Fibroblast of pulmonary artery (primary cell): ENCODE measurements around the gene LRRC4C.
"Not testable (repeated sequence)": the region's sequence is repeated elsewhere in the genome, so short reads cannot be mapped to it uniquely, and the experiment has no call there.

Source experiments
- DNase-seq: peaks from one replicate; pipeline ENCODE4 v3.0.0-alpha.2; 2010; ENCODE audit warnings: low read depth
- H3K4me3 ChIP-seq: replicated peaks from 2 replicates; pipeline ENCODE4 v1.5.1; 2011; ENCODE audit warnings: low read depth, mild to moderate bottlenecking, control low read depth, low read length, moderate library complexity
- TF ChIP-seq, protein P1 (sequence below): IDR thresholded peaks from 2 replicates; pipeline ENCODE4 v1.5.1; 2011; ENCODE audit warnings: mild to moderate bottlenecking, control low read depth, low read length, inconsistent platforms; ENCODE audit errors: missing control alignments

LRRC4C gene

DNA sequence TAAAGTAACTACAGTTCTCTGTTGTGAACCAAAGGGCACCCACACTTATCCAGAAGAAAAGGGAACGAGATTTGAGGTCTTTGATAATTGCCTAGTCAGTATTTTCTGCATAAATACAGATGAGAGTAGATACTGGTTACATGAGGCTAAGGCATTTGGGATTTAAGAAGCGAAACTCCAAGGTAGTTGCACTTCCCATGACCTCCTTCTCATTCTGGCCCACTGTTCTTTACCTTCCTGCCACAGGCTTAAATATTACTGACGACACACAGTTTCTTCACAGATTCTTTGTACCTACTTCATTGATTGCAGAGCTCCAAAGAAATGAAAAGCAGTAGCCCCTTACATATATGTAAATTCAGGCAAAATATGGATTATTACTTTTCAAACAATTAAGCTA, 915.3 kb downstream of the LRRC4C start:
- DNase-seq: no peak
- TF ChIP-seq, protein P1, sequence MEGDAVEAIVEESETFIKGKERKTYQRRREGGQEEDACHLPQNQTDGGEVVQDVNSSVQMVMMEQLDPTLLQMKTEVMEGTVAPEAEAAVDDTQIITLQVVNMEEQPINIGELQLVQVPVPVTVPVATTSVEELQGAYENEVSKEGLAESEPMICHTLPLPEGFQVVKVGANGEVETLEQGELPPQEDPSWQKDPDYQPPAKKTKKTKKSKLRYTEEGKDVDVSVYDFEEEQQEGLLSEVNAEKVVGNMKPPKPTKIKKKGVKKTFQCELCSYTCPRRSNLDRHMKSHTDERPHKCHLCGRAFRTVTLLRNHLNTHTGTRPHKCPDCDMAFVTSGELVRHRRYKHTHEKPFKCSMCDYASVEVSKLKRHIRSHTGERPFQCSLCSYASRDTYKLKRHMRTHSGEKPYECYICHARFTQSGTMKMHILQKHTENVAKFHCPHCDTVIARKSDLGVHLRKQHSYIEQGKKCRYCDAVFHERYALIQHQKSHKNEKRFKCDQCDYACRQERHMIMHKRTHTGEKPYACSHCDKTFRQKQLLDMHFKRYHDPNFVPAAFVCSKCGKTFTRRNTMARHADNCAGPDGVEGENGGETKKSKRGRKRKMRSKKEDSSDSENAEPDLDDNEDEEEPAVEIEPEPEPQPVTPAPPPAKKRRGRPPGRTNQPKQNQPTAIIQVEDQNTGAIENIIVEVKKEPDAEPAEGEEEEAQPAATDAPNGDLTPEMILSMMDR: no peak
- H3K4me3 ChIP-seq: no peak overlapping the region

DNA sequence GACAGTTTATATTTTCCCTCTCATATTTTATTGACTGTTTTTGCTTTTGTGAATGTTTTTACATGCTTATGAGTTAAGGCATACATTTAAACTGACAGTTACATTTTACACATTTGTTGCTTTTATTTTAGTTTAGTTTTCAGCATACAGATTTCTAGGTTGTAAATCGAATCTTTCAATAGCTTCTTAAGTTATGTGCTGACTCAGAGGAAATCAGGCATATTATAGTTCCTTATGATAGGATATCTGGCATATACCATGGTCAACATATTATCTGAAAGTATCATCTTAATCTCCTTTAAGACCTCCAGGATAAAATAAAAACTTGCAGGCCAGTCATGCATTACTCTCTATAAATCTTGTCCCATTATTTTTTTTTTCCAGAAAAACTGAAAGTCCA, 916.6 kb downstream of the LRRC4C start:
- TF ChIP-seq, protein P1: no peak
- DNase-seq: no peak
- H3K4me3 ChIP-seq: no peak overlapping the region

DNA sequence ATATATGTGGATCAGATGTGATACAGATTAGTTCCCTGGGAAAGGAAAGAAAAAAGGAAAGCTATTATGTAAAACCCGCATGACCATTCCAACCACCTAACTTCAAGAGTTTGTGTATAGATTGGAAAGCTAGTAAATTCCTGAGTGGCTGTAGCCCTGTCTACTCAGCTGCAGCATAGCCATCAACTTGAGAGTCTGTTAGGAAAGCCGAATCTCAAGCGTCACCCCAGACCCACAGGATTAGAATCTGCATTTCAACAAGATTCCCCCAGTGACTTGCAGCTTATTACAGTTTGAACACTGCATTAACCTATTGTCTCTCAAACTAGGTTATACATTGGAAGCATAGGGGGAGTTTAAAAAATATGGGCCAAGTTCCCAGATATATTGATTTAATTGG, 921.7 kb downstream of the LRRC4C start:
- no peak overlapping the region for H3K4me3 ChIP-seq
- no peak for DNase-seq
- TF ChIP-seq, protein P1: no peak

DNA sequence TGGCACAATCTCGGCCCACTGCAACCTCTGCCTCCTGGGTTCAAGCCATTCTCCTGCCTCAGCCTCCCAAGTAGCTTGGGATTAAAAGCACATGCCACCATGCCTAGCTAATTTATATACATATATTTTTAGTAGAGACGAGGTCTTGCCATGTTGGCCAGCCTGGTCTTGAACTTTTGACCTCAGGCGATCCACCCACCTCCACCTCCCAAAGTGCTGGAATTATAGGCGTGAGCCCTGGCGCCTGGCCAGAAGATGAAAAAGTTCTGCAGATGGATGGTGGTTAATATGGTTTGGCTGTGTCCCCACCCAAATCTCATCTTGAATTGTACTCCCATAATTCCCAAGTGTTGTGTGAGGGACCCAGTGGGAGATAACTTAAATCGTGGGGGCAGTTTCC, 937.4 kb downstream of the LRRC4C start:
- DNase-seq, H3K4me3 ChIP-seq: not testable (repeated sequence)

DNA sequence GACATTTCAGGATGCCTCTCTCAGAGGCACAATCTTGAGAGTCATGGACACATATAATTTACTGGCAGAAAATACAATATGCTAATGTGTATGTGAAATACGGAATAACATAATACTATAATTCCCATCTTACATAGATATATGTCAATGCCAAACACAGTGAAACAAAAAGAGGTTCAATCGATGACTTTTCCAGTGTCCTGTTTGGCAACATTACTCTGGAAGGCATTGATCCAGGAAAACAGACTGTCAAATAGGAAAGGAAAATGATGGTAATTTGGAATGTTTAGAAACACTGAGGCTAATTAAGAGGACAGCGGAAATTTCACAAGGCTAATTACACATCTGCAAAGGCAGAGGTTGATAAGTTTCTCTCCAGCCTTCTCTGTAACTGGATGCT, 942.3 kb downstream of the LRRC4C start:
- DNase-seq: no peak
- H3K4me3 ChIP-seq: no peak overlapping the region
- TF ChIP-seq, protein P1: no peak

DNA sequence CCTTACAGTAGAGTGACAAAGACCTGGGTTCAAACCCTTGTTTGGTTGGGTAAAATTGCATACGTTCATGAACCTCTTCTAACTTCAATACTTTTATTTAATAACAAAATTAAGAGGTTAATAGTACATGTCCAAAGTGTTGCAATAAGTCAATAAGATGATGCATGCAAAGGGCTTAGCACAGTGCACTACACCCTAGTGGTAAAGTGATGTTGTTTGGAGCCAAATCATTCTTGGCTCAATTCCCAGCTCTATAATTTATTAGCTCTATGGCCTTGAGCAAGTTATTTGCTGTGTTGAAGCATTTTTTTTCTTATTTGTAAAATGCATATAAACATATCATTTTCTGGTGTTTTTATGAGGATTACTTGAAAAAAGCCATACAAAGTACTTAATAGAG, 945.3 kb downstream of the LRRC4C start:
- H3K4me3 ChIP-seq: no peak overlapping the region
- TF ChIP-seq, protein P1: no peak
- no peak for DNase-seq

DNA sequence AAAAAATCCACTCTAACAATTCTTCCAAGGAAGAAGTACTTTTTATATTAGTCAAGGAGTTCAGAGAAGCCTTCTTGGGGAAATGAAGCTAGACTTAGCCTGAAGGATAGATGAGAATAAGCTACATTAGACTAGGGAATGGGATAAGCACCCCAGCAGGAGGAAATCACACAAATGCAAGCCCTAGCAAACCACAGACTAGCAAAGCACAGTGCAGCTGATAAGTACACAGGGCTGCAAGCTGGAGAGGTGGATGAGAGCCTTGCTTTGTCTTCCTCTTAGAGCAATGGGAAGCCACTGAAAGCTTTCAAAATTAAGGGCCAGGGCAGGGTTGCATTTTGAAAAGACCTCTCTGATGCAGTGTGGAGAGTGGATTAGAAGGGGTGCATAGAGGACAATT, 946.2 kb downstream of the LRRC4C start:
- no peak overlapping the region for H3K4me3 ChIP-seq
- no peak for DNase-seq
- TF ChIP-seq, protein P1: no peak

DNA sequence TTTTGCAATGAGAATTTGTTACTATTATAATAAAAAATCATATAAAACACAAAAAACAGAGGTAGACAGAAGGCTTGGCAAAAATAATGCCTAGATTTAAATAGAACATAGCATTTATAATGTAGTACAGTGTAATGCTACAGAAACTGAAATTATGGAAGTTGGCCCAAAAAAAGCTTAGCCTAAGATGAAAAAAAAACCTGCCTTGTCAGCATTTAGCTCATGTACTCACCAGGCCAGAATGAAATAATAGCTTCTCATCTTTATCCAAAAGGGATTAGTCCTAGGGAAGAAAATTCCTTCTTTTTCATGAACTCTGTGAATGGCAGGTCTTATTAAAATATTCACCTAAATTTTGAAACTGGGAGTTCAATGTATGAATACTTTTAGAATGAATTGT, 951.1 kb downstream of the LRRC4C start:
- no peak overlapping the region for H3K4me3 ChIP-seq
- TF ChIP-seq, protein P1: no peak
- no peak for DNase-seq
